ENCODE data around the gene RSKR. TPM values are rescaled to one million over a fixed set of nuclear protein-coding genes. Genes with fewer than 3 reads are reported as not detected.

RSKR gene
- total RNA-seq, 1 experiment from 2014 or later, result 18.9 TPM

DNA sequence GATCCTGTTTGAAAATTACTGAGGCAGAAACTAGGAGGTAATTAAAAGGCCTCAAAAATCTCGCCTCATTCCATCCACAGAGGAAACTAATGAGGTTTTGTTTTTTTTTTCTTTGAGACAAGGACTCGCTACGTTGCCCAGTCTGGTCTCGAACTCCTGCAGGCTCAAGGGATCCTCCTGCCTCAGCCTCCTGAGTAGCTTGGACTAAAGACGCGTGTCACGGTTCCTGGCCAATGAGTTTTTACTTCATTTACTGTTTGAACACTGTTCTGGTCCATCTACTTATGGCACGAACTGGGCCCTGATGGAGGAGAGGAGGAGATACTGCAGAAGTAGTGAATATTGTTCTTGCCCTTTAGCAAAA, 31.6 kb upstream of the RSKR start:
- RAD21 ChIA-PET (ENCODE audit: low non-redundant PET in 1 of 2, low total read pairs in 2 of 2, uncharacterized antibody in 2 of 2, unreplicated experiment in 2 of 2), result no interaction called here
- DNase-seq (ENCODE audit: low read depth, low spot score) (no peak), ATAC-seq (peak; percentile 5; the same call in 1 of the 2 replicates)
- POLR2A ChIA-PET, result interaction anchor here (3.1 kb wide), 1 partner anchor 16 kb away, joined by 19 read pairs; the partner anchor contains the start of genes SDF2 and SUPT6H
- BruUV-seq (replicated peaks), result TSS peak; percentile 97
- Histone ChIP-seq H3K4me3 (replicated peaks in 1 of 2; ENCODE audit: low read depth in 1 of 2, low read length in 2 of 2) (peak overlapping the region; percentile 61 to 77), H3K79me2 (ENCODE audit: insufficient read depth, low read length) (peaks cover 42% of the 10 kb centered on the region), H3K27ac (ENCODE audit: low read depth, low read length) (peak overlapping the region; percentile 74), H4K20me1 (ENCODE audit: insufficient read depth) (peaks cover 7% of the 10 kb centered on the region; the same call in 1 of the 2 replicates), H3K27me3 (ENCODE audit: insufficient read depth, low read length) (no peaks in the 10 kb centered on the region), H2AFZ (ENCODE audit: low read depth, low read length, poor library complexity, severe bottlenecking) (no peak overlapping the region), H3K4me2 (ENCODE audit: low read length) (peak overlapping the region; percentile 90), H3K9ac (ENCODE audit: low read length) (peak overlapping the region; percentile 83), H3K4me1 (ENCODE audit: control insufficient read depth in 1 of 2, insufficient read depth in 2 of 2, low read length in 2 of 2) (peaks cover 12 to 29% of the 10 kb centered on the region in 2 experiments), H3K9me2 (ENCODE audit: insufficient read depth) (no peaks in the 10 kb centered on the region), H3K9me3 (ENCODE audit: control insufficient read depth in 1 of 2, insufficient read depth in 1 of 2, low read depth in 1 of 2, low read length in 2 of 2) (no peaks in the 10 kb centered on the region), H3K36me3 (ENCODE audit: control insufficient read depth in 1 of 2, insufficient read depth in 2 of 2, low read length in 2 of 2) (peaks cover 27 to 33% of the 10 kb centered on the region in 2 experiments; a peak in 3 of 4 replicates)
- CTCF ChIA-PET, result interaction anchor here (0.9 to 2.3 kb wide), 8 partner anchors 11 to 471 kb away, joined by 3 to 10 read pairs (median 4); partner anchors contain the start of genes PHF12, RPL23A, SDF2 and SUPT6H
- intact Hi-C loops (cut with micrococcal nuclease), result loop anchor here (1.0 to 10.0 kb wide), 2 partner anchors 31 to 259 kb away; partner anchors contain the start of gene DHRS13
- TF ChIP-seq, protein P1, sequence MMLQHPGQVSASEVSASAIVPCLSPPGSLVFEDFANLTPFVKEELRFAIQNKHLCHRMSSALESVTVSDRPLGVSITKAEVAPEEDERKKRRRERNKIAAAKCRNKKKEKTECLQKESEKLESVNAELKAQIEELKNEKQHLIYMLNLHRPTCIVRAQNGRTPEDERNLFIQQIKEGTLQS (IDR thresholded peaks at IDR 0.05), result no peak
- TF ChIP-seq CBX3 (IDR thresholded peaks at IDR 0.05; ENCODE audit: low read depth), result 0 out of 2 replicates have a peak, but pooled peaks have one; percentile 8

DNA sequence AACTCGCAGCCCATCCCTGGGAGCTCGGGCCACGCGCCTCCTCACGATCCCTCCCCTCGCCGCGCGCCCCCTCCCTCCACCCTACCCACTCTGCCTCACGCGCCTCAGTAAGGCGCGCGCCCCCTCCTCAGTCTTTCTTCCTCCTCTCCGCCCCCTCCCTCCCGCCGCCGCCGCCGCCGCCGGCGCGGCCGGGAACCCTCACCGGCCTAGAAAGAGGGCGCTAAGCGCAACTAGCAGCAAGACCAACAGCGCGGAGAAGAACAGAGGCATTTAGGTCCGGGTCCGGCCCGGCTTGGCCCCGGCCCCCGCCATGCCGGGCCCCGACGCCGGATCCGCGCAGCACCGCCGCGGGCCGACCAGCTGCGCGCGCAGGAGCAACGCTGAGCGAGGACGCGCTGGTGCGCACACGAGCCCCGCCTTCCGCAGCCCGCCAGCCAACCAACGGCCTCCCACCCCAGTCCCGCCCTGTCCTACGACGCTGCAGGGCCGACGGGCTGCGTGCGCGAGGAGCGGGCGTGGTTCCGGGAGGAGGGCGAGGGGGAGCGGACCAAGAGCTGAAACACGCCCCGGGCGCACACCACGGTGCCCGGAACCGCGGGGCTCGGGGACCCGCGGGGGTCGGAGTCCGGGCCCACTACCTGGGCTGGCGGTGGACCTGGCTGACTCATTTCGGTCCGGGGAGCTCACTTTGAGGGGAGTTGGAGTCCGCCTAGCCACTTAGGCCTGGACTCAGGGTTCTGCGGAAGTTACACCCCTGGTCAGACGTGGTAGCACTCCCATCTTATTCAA, 31.0 kb upstream of the RSKR start, which contains the start of gene BLTP2:
Gene BLTP2 (minus strand): TSS at position 372 of the 789 bp plus-strand sequence. CDS start 102 bp downstream, at position 270.
- Histone ChIP-seq H3K36me3 (ENCODE audit: control insufficient read depth in 1 of 2, insufficient read depth in 2 of 2, low read length in 2 of 2) (peaks cover 31 to 36% of the 10 kb centered on the region in 2 experiments), H3K27ac (ENCODE audit: low read depth, low read length) (peak within 1 kb of the TSS; percentile 74), H3K9me3 (ENCODE audit: control insufficient read depth in 1 of 2, insufficient read depth in 1 of 2, low read depth in 1 of 2, low read length in 2 of 2) (no peaks in the 10 kb centered on the region), H3K27me3 (ENCODE audit: insufficient read depth, low read length) (no peaks in the 10 kb centered on the region), H3K4me2 (ENCODE audit: low read length) (peak within 1 kb of the TSS; percentile 90), H3K4me3 (replicated peaks in 1 of 2; ENCODE audit: low read depth in 1 of 2, low read length in 2 of 2) (peak within 1 kb of the TSS; percentile 77 to 83), H3K4me1 (ENCODE audit: control insufficient read depth in 1 of 2, insufficient read depth in 2 of 2, low read length in 2 of 2) (peaks cover 12 to 29% of the 10 kb centered on the region in 2 experiments), H3K9ac (ENCODE audit: low read length) (peak within 1 kb of the TSS; percentile 83), H3K79me2 (ENCODE audit: insufficient read depth, low read length) (peaks cover 46% of the 10 kb centered on the region), H4K20me1 (ENCODE audit: insufficient read depth) (peaks cover 7% of the 10 kb centered on the region; the same call in 1 of the 2 replicates), H3K9me2 (ENCODE audit: insufficient read depth) (no peaks in the 10 kb centered on the region), H2AFZ (ENCODE audit: low read depth, low read length, poor library complexity, severe bottlenecking) (no peak within 1 kb of the TSS)
- ChIA-PET CTCF (interaction anchor here (0.9 to 2.3 kb wide), 9 partner anchors 10 to 472 kb away, joined by 3 to 10 read pairs (median 4); partner anchors contain the start of genes PHF12, RPL23A, SDF2 and SUPT6H), RAD21 (ENCODE audit: low non-redundant PET in 1 of 2, low total read pairs in 2 of 2, uncharacterized antibody in 2 of 2, unreplicated experiment in 2 of 2) (no interaction called here), POLR2A (interaction anchor here (0.7 to 3.1 kb wide), 3 partner anchors 11 to 75 kb away, joined by 4 to 19 read pairs (median 12); partner anchors contain the start of genes RPL23A, SDF2 and SUPT6H)
- no TSS peak for BruUV-seq (replicated peaks)
- intact Hi-C loops (cut with micrococcal nuclease), result loop anchor here (1.0 to 10.0 kb wide), 2 partner anchors 31 to 260 kb away; partner anchors contain the start of gene DHRS13
- peak; percentile 86 for DNase-seq (ENCODE audit: low read depth, low spot score)
- peak; percentile 99 for ATAC-seq
- TF ChIP-seq SRF (IDR thresholded peaks at IDR 0.05; ENCODE audit: low read depth) (no peak), EGR1 (IDR thresholded peaks at IDR 0.05; ENCODE audit: low read depth) (no peak), TCF7L2 (IDR thresholded peaks at IDR 0.05; ENCODE audit: borderline replicate concordance, extremely low read depth, insufficient read depth, insufficient read length) (no peak), ZNF274 (IDR thresholded peaks at IDR 0.05; ENCODE audit: low read depth, low read length) (no peak), JUND (IDR thresholded peaks at IDR 0.05) (no peak), EZH2 (IDR thresholded peaks at IDR 0.05) (no peak), POLR2AphosphoS5 (IDR thresholded peaks at IDR 0.05; ENCODE audit: low read depth, low read length) (peak; percentile 90), CBX3 (IDR thresholded peaks at IDR 0.05; ENCODE audit: low read depth) (no peak), SIN3A (IDR thresholded peaks at IDR 0.05; ENCODE audit: low read depth) (peak; percentile 62; the same call in 1 of the 2 replicates), SP1 (IDR thresholded peaks at IDR 0.05; ENCODE audit: low read depth) (peak; percentile 86), RAD21 (IDR thresholded peaks at IDR 0.05; ENCODE audit: low read depth) (no peak), FOSL1 (IDR thresholded peaks at IDR 0.05; ENCODE audit: low read depth) (no peak)
- TF ChIP-seq, protein P2, sequence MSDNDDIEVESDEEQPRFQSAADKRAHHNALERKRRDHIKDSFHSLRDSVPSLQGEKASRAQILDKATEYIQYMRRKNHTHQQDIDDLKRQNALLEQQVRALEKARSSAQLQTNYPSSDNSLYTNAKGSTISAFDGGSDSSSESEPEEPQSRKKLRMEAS (IDR thresholded peaks at IDR 0.05), result peak; percentile 87
- TF ChIP-seq, protein P1 (IDR thresholded peaks at IDR 0.05), result no peak

All from HCT116 (cell line).